HG03565 (cell line): ENCODE data around the gene ATXN1.

ENCODE experiments used
- ATAC-seq: cut with Tn5 transposase; IDR thresholded peaks from one replicate; pipeline ENCODE4 v1.9.1; 2021; ENCODE audit warnings: mild to moderate bottlenecking, moderate library complexity; ENCODE audit not compliant: unreplicated experiment

ATXN1 gene

DNA sequence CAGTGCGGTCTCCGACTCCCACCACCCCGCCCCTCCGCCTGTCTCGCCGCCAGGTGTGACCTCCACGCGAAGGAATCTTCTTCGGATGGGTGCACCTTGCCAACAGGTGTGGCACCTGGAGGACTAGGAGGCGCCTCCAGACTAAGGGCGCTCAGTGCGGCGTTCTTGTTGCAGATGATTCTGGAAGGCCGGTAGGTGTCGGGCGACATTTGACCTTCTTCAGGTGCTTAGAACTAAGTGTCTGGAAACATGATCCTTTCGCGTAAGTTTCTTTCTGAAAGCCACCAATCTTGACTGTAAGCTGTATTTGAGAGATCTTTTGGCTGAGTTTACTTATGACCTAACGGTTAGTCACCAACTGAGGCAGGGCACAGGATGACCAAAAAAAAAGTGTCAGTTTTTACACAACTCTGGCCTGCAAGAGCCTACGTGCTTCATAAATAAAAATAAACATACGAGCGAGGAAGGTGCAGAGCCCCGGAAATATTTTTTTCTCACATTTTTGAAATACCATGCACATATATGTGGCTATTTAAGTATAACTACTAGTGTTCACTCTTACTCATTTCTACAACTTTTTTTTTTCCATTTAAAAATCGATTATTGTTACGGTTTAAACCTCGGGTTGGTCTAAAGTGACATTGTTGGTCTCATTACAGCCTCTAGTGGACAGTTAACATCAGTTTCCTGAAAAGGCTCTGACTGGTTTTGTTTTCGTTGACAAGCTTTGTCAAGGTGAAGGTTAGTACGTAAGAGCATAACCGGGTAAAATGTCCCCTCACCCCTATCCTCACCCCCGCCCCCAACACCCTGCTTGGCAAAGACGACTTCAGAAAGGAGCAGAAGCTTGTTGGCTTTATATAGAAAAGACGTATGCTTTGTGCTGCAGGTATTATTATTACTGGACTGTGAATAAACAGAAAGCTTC lies 1.6 kb upstream of the ATXN1 start:
- peak; percentile 39 for ATAC-seq

- ATAC-seq: no peak
Observed at GRCh38 chr6:16762268-16762549, 949 bp upstream of the ATXN1 start.

- ATAC-seq: peak; percentile 31
Observed at GRCh38 chr6:16761471-16762267, 409 bp upstream of the ATXN1 start.

- ATAC-seq: peak; percentile 32
Observed at GRCh38 chr6:16759646-16760515, 1.4 kb downstream of the ATXN1 start.

GRCh38 chr6:16759181-16759645 lies 2.0 kb downstream of the ATXN1 start:
- ATAC-seq: no peak

DNA sequence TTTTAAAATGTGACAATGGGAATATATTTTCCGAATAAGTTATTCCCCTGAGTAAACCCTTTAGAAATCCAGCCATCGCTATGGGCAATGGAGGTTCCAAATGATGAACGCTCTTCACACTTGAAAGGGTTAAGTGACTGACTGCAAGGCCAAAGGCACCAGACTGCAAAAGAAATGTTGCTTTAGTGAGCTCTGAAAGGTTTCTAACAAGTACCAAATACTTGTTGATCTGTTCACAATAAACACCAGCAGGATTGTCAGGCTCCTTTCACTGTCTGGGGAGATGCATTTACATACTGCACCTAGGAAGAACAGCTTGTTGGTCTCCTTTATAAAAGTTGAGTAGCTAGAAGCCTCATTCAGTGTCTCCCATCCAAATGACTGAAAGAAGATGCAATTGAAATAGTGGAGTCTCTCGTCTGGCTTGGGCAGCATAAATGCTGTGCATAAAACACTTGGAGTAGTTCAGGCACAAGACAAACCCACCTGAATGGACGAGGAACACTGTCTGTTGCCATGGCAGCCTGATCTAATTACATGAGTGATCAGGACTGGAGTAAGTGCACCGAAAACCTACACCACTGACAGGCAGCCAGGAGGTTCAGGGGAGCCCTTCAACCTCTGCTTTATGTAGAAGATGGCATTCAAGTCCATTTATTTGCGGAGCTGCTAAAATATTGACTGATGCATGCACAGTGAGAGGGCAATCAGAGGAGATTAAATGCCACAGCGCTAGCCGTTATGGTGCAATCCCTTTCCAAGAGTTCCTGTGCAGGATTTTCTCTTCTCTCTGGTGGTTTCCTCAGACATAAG lies 2.9 kb downstream of the ATXN1 start:
- ATAC-seq: no peak

DNA sequence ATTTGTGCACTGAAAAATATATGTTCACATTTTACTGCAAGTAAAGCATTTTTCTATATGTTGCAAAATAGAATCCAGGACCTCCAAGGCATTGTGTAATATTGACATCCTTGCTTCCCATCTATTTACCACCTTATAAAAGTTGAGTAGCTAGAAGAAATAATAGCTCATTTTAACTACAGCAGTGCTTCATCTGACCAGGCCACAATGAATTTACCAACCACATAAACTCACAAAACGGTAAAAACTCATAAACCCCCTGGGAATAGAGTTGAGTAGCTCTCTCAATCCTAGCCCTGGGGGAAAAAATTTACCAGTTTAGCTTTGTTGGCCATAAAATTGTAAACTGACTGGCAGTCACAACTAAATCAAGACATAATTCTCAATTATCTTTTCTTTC lies 3.9 kb downstream of the ATXN1 start:
- ATAC-seq: no peak

DNA sequence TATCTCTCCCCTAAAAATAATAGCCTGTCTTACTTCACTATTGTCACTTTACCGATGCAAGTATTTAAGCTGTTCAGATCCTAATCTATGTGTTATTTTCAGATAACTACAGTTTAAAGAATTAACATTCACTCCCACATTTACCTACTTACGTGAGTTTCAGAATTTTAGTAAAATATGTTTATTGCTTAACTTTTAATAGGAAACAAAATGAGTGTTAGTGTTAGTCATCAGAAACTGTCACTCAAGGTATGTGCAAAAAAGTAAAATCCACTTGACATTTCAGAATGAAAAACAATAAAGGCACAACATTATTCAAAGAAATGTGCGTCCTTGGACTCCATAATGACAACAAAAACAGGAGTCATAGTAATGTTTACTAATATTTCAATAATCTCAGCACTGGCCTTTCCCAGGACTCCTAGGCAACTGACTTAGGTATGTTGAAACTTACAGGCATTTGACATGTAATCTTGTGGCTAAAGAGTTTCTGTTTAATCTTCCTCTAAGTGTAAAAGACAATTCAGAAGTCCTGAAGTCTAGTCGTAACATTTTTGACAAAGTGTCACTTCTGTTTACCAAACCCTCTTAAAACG lies 4.5 kb downstream of the ATXN1 start:
- ATAC-seq: no peak

- no peak for ATAC-seq
Observed at GRCh38 chr6:16755544-16755943, 5.7 kb downstream of the ATXN1 start.

DNA sequence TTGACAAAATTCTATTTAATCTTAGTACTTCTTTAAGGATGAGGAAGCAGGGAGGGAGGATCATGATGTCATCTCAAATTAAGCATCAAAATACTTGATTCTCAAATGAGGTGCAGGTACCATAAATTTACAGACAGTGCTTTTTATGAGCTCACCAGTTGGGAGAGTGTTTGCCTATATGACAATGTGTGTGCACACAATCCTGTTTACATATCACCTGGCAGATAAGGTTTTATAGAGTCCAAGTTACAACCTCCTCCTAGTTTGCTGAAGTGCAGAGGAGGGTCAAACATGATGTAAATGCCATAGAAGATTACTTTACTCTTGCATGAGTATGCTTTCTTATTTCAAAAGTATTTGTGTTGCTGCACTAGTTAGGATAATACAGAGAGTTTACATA lies 6.4 kb downstream of the ATXN1 start:
- no peak for ATAC-seq

DNA sequence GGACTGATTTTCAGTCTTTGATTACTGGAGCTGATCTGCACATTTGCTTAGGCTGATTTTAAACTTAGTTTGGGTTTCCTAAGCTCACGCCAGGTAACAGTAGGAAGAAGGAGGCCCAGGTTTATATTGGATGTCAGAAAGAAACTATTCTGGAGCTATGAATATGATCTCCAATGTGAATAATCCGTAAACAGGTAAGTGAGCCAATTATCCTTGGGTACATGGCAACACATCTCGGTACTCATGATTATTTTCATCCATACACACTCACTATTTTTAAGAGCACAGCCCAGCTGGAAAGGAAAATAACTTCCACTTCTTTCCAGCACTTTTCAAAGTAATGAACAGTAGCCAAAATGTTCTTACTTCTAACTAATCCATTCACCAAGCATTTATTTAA lies 7.0 kb downstream of the ATXN1 start:
- ATAC-seq: no peak

DNA sequence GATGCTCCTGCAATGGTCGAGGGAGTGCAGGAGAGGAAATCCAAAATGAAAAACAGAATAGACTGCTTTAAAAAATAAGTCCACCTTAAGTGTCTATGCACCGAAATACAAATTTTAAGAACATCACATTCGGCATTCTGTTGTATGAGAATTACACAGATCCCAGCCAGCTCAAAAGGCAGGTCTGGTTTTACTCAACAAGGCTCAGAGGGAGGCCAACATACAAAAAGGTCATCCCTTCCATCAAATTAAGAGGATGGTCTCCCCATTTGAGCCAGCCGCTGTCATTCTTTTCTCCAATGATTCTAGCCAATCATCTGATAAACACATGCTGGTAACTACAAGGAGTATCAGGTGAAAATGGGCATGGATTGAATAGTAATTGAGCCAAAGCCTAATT lies 7.9 kb downstream of the ATXN1 start:
- ATAC-seq: no peak

- no peak for ATAC-seq
Observed at GRCh38 chr6:16752206-16752866, 8.9 kb downstream of the ATXN1 start.

GRCh38 chr6:16751251-16751946 lies 9.9 kb downstream of the ATXN1 start:
- ATAC-seq: no peak

DNA sequence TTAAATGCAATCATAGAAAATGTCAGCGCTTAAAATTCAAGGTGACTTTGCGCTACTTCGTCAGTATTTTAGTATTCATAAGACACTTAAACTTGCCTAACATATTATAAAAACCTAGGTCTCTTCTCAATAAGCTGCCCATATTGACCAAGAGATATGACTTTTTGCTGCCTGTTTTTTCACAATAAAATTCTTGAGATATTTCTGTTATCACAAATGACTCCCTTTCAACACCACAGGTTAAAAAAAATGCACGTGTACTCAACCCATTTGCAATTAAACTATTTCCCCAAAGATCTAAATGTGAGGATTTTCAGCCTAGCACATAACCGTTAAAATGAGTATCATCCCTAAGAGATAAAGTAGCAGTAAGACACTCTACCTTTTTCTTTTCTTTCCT lies 10.7 kb downstream of the ATXN1 start:
- no peak for ATAC-seq

DNA sequence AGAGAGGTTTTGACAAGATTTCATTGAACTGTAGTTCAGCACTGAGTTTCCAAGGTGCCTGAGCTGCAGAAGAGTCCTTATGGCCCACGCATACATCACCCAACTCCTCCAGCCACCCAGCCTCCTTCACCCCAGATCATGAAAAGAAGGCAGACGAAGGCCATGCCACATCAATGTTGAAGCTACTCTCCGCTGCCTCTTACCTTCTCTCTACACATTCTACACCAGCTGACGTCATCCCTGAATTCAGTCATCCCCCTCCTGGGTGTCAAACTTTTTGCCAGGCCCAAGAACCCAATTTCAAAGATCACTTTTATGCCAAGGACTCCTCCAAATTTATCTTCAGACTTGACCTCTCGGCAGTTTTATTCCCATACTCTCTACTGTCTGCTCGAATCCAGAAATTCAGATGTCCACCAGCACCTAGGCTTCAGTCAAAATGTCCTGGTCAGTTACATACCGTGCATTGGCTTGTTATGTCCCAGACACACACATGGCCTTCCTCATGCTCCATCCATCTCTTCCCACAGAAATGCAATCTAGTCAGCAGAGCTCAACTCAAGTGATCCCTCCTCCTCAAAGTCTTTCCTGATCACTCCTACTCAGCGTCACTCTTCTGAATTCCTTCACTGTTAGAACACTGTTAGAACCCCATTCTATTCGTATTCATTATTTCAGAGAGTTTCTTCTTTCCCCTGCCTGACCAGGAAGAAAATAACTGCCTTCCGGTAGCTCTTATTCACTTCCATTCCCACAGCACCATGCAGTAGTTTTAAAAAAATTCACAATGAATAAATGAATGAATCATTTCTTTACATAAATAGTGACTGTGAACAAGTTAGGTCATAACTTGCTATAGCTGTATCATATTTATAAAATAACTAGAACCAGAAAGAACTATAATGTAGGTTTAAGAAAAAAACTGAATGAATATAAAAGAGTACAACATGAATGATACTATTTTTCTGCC lies 11.5 kb downstream of the ATXN1 start:
- ATAC-seq: no peak

DNA sequence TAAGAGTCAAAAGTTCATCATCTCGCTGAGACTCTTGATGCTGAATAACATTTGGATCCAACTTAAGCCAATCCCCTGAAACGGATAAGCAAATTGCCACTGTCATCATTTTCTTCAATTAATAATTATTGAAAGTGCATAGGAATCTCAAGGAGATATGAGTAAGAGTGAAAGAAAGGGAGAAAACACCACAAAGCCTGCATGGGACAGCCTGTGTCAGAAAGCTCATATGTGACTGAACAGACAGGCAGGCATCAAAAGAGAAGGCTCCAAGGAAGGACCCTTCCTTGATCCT lies 13.3 kb downstream of the ATXN1 start:
- no peak for ATAC-seq
